ENCODE data around the gene C7orf25.

The C7orf25 gene

DNA sequence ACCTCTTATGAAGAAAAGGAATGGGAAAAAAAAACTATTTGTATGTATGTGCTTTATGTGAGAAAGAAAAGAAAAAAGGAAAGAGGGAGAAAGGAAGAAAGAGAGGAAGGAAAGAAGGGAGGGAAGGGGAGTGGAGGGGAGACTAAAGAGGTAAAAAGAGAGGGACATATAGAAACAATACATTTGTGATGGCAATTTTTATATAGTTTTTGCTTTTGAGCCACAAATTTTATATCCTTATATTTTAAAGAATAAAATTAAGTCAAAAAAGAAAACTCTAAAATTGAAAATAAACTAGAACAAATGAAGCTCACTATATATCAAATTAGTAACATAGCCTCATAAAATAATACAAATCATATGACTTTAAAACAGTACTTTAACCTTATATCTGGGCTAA lies 11.0 kb downstream of the C7orf25 start:
- H3K27me3 ChIP-seq (replicated peaks; ENCODE audit: insufficient read depth, low read length), result no peaks in the 10 kb centered on the region
- no peak overlapping the region for H3K4me3 ChIP-seq (ENCODE audit: low read length)
- H3K27ac ChIP-seq (ENCODE audit: low read length), result no peak overlapping the region
- TF ChIP-seq, protein P1, sequence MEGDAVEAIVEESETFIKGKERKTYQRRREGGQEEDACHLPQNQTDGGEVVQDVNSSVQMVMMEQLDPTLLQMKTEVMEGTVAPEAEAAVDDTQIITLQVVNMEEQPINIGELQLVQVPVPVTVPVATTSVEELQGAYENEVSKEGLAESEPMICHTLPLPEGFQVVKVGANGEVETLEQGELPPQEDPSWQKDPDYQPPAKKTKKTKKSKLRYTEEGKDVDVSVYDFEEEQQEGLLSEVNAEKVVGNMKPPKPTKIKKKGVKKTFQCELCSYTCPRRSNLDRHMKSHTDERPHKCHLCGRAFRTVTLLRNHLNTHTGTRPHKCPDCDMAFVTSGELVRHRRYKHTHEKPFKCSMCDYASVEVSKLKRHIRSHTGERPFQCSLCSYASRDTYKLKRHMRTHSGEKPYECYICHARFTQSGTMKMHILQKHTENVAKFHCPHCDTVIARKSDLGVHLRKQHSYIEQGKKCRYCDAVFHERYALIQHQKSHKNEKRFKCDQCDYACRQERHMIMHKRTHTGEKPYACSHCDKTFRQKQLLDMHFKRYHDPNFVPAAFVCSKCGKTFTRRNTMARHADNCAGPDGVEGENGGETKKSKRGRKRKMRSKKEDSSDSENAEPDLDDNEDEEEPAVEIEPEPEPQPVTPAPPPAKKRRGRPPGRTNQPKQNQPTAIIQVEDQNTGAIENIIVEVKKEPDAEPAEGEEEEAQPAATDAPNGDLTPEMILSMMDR (IDR thresholded peaks at IDR 0.05; ENCODE audit: low read length), result no peak
- no peak for TF ChIP-seq EZH2phosphoT487 (IDR thresholded peaks at IDR 0.05; ENCODE audit: low read length)
- TF ChIP-seq EZH2 (optimal IDR thresholded peaks at IDR 0.05; ENCODE audit: low read depth, low read length), result no peak
- H3F3A ChIP-seq (ENCODE audit: insufficient read depth, low read length), result no peaks in the 10 kb centered on the region
- H4K20me1 ChIP-seq (ENCODE audit: insufficient read depth, low read length), result no peaks in the 10 kb centered on the region
- no peaks in the 10 kb centered on the region for H3K9me3 ChIP-seq (replicated peaks; ENCODE audit: insufficient read depth, low read length)
- H2AFZ ChIP-seq (ENCODE audit: low read length), result no peak overlapping the region
- no peaks in the 10 kb centered on the region for H3K9me2 ChIP-seq (replicated peaks; ENCODE audit: insufficient read depth, low read length)
- no peaks in the 10 kb centered on the region for H3K4me1 ChIP-seq (ENCODE audit: low read length)
- H3K9ac ChIP-seq (ENCODE audit: low read length), result no peak overlapping the region
- H3K36me3 ChIP-seq (replicated peaks; ENCODE audit: insufficient read depth, low read length), result no peaks in the 10 kb centered on the region
- DNase-seq, result no peak
- H3K79me2 ChIP-seq (ENCODE audit: low read length), result no peaks in the 10 kb centered on the region
- H3K4me2 ChIP-seq (ENCODE audit: low read depth, low read length), result no peak overlapping the region

DNA sequence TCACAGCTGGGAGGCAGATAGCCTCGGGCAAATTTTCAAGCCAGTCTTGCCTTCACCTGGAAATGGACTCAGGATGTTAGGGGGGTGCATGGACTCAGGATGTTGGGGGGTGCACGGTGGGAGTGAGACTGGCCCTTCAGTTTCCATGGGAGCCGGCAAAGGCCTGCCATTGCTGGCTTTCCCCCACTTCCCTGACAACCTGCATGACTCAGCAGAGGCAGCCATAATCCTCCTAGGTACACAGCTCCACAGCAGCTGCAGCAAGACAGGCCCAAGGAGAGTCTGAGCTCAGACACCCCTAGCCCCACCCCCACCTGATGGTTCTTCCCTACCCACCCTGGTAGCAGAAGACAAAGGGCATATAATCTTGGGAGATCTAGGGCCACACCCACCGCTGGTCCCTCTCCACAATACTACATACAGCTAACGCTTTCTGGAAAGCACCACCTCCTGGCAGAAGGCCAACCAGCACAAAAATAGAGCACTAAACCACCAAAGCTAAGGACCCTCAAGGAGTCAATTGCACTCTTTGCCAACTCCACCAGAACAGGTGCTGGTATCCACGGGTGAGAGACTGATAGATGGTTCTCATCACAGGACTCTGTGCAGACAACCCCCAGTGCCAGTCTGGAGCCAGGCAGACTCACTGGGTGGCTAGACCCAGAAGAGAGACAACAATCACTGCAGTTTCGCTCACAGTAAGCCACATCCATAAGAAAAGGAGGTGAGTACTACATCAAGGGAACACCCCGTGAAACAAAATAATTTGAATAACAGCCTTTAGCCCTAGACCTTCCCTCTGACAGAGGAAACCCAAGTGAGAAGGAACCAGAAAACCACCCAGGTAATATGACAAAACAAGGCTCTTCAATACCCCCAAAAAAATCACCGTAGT lies 18.3 kb downstream of the C7orf25 start:
- no peak overlapping the region for H3K4me2 ChIP-seq (ENCODE audit: low read depth, low read length)
- H3K9me2 ChIP-seq (replicated peaks; ENCODE audit: insufficient read depth, low read length), result no peaks in the 10 kb centered on the region
- no peak for DNase-seq
- H3F3A ChIP-seq (ENCODE audit: insufficient read depth, low read length), result no peaks in the 10 kb centered on the region
- H3K9me3 ChIP-seq (replicated peaks; ENCODE audit: insufficient read depth, low read length), result no peaks in the 10 kb centered on the region
- no peak overlapping the region for H3K27ac ChIP-seq (ENCODE audit: low read length)
- H3K36me3 ChIP-seq (replicated peaks; ENCODE audit: insufficient read depth, low read length), result no peaks in the 10 kb centered on the region
- no peaks in the 10 kb centered on the region for H3K79me2 ChIP-seq (ENCODE audit: low read length)
- H3K4me3 ChIP-seq (ENCODE audit: low read length), result no peak overlapping the region
- H2AFZ ChIP-seq (ENCODE audit: low read length), result no peak overlapping the region
- no peaks in the 10 kb centered on the region for H3K27me3 ChIP-seq (replicated peaks; ENCODE audit: insufficient read depth, low read length)
- H3K9ac ChIP-seq (ENCODE audit: low read length), result no peak overlapping the region
- no peaks in the 10 kb centered on the region for H3K4me1 ChIP-seq (ENCODE audit: low read length)
- no peaks in the 10 kb centered on the region for H4K20me1 ChIP-seq (ENCODE audit: insufficient read depth, low read length)
- TF ChIP-seq EZH2phosphoT487 (IDR thresholded peaks at IDR 0.05; ENCODE audit: low read length), result no peak
- TF ChIP-seq EZH2 (optimal IDR thresholded peaks at IDR 0.05; ENCODE audit: low read depth, low read length), result no peak
- TF ChIP-seq, protein P1 (IDR thresholded peaks at IDR 0.05; ENCODE audit: low read length), result no peak

DNA sequence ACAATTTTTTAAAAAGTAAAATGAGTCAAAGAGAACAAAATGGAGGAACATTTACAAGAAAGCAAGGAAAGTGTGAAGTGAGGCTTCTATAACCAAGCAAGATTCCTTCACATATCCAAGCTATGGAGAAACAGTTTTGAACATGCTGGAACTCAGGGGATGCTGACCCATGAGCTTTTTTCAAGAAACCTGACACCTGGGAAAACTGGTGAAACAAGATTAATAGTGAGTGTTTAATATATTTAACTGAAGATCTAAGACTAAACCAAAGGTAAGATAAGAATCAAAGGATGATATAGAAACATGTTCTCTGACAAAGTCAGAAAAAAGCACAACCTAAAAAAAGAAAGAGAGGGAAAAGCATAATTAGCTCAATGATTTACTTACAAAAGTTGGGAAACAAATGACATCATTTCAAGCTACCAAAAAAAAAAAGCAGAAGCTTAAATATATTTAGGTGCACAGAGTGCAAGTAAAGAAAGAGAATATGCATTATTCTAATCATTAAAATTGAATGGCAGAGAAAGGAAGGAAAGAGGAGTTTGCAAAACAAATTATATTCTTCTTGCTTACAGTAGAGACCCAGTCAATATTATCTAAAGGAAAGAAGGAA lies 24.9 kb downstream of the C7orf25 start:
- no peak for DNase-seq

More for the DNA sequence above, 24.9 kb downstream of the C7orf25 start:
- no peaks in the 10 kb centered on the region for H3K79me2 ChIP-seq (ENCODE audit: low read length)
- no peaks in the 10 kb centered on the region for H3K27me3 ChIP-seq (replicated peaks; ENCODE audit: insufficient read depth, low read length)
- peaks cover 5% of the 10 kb centered on the region; the same call in 1 of the 2 replicates for H3F3A ChIP-seq (ENCODE audit: insufficient read depth, low read length)
- H3K4me2 ChIP-seq (ENCODE audit: low read depth, low read length), result no peak overlapping the region
- H3K4me3 ChIP-seq (ENCODE audit: low read length), result no peak overlapping the region
- no peak overlapping the region for H3K27ac ChIP-seq (ENCODE audit: low read length)
- no peaks in the 10 kb centered on the region for H3K4me1 ChIP-seq (ENCODE audit: low read length)
- no peaks in the 10 kb centered on the region for H3K9me3 ChIP-seq (replicated peaks; ENCODE audit: insufficient read depth, low read length)
- no peaks in the 10 kb centered on the region for H3K9me2 ChIP-seq (replicated peaks; ENCODE audit: insufficient read depth, low read length)
- H4K20me1 ChIP-seq (ENCODE audit: insufficient read depth, low read length), result no peaks in the 10 kb centered on the region
- H3K9ac ChIP-seq (ENCODE audit: low read length), result no peak overlapping the region
- no peak overlapping the region for H2AFZ ChIP-seq (ENCODE audit: low read length)
- TF ChIP-seq, protein P1 (IDR thresholded peaks at IDR 0.05; ENCODE audit: low read length), result no peak
- TF ChIP-seq EZH2phosphoT487 (IDR thresholded peaks at IDR 0.05; ENCODE audit: low read length), result no peak
- no peak for TF ChIP-seq EZH2 (optimal IDR thresholded peaks at IDR 0.05; ENCODE audit: low read depth, low read length)
- no peaks in the 10 kb centered on the region for H3K36me3 ChIP-seq (replicated peaks; ENCODE audit: insufficient read depth, low read length)

All from MM.1S (cell line).